ENCODE results near the gene CMPK1.
A peak's percentile ranks its signal among the peaks of the same experiment; 100 is the strongest.

Gene CMPK1

GRCh38 chr1:47393141-47393540 is 59.6 kb downstream of the CMPK1 start:
- no peak for DNase-seq

DNA sequence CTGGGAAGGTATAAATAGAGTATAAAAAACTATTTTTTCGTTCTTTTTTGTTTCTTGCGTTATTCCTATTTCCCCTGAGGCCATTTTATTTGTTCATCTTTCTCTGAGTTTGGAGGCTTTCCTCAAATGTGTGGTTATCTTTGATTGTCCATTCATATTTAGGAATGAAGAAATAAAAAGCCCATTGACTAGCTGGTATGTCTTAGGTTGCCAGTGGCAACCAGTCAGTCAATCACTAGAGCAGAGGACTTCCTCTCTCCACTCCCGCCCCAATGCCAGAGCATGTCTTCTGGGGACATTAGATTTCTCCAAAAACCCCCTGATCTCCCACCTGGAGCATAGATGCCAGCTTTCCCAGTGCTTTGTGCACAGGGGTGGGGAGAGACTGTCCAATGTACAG is 61.8 kb downstream of the CMPK1 start:
- DNase-seq = no peak

- DNase-seq = no peak
These were observed 63.1 kb downstream of the CMPK1 start for GRCh38 chr1:47396671-47397196.

DNA sequence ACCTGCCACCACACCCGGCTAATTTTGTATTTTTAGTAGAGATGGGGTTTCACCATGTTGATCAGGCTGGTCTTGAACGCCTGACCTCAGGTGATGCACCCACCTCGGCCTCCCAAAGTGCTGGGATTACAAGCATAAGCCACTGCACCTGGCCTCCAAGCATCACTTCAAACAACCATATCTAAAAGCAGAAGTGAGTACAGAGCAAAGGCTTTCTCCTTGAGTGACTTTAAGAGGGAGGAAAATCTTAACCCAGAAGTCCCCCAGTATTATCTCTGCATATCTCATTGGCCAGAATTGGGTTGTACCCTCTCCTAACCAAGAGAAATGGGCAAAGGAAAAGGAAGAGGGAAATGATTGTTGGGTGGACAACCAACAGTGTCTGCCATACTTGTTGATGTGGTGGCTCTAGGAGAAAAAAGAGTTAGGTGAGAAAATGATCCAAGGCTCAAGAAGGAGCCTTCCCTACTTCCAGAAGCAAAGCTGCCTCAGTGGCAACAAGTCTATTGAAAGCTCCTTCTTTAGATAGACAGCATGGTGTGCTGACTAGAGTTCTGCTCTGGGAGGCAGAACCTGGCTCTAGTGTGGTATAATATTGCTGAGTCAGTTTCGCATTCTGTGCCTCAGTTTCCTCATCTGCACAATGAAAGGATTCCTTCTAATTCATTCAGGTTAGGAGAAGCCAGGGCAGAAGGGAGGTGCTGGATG is 65.7 kb downstream of the CMPK1 start:
- no peak for DNase-seq

DNA sequence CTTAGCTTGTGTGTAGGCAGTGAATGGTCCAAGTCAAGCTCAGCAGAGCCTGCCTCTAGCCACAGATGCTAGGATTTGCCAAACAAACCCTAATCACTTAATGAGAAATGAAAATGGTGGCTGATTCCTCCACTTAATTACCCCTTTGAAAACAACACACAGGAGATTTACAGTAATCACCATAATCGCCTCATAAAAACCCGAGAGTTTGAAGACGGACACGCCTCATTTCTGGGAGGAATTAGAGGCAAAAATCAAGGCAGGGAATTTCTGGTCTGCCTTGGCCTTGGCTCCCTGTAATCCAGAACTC is 66.2 kb downstream of the CMPK1 start:
- no peak for DNase-seq

DNA sequence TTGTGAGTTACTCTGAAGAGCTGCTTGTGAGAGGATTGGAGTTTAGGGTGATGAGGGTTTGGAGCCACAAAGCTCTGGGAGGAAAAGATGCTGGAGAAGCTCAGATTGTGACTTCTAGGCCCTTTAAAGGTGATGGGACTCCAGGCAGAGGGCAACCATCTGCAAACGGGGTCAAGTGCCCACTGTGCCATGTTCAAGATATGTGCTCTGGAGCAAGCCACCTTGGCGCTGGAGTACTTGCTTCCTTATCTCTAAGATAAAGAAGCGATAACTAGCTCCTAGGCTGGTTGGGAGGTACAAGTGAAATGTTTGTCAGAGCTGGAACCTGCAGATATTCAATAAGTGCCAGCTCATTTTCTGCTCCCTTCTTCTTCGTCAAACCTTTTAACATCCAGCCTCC is 68.2 kb downstream of the CMPK1 start:
- DNase-seq = no peak

DNA sequence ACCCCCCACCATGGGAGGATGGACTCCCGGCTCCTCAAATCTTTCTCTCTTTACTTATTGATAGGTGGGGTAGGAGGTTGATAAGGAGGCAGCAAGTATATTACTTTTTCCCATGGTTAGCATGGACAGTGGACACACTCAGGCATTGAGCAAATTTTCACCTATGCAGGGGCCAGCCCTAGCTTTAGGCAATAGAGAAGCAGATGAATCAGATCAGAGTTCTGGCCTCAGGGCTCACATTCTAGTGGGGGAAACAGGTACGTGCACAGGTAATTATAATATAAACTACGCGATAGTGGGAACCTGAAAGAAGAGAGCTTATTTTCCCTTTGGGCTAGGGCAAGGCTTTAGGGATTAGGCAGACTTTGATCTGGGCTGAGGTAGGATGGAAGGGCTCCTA is 69.0 kb downstream of the CMPK1 start:
- DNase-seq = no peak

- no peak for DNase-seq
These were observed 69.8 kb downstream of the CMPK1 start for GRCh38 chr1:47403321-47403910.

DNA sequence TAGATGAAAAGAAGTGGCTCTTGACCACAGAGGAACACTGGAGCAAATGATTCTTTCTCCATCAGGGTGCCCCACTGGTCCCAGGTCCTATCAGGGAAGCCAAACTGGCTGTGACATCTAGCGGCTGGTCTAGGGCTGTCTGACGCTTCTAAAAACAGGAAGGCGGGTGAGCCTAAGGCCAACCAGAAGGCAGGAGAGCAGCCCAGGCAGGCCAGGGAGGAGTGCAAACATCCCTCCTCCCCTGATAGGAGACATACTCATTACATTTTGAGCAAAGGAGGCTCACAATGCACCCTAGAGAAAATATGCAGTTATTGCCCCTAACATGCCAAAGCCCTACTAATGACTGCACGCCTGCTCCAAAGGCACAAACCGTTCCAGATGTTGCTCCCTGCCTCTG is 72.1 kb downstream of the CMPK1 start:
- DNase-seq = no peak

DNA sequence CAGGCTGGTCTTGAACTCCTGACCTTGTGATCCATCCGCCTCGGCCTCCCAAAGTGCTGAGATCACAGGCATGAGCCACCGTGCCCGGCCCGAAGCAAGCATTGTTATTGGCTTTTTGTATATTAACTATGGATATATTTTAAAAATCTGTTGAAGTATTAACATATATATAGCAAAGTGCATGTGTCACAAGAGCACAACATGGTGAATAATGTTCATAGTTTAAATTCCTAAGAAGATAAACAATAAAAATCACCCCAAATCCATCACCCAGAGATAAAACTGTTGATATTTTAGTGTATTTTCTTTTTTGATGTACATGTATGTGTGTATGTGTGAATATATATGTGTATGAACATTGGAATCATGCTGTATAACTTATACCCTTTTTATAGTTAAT is 73.4 kb downstream of the CMPK1 start:
- DNase-seq = no peak

DNA sequence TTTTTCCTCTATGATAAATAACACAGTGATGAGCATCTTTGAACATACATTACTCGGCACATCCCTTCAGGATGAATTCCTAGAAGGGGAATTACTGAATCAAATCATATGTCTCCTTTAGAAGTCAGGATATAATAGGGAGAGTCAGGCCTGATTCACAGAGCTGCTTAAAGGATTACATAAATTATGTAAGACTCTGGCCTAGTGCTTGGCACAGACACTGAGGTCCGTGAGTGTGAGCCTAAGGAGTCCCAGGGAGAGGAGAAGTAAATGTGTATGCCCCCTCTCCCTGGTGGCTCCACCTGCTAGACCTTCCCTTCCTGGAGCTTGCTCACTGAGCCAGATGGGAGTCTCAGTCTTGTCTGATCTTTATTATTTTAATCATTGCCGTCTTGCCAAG is 73.9 kb downstream of the CMPK1 start:
- no peak for DNase-seq

DNA sequence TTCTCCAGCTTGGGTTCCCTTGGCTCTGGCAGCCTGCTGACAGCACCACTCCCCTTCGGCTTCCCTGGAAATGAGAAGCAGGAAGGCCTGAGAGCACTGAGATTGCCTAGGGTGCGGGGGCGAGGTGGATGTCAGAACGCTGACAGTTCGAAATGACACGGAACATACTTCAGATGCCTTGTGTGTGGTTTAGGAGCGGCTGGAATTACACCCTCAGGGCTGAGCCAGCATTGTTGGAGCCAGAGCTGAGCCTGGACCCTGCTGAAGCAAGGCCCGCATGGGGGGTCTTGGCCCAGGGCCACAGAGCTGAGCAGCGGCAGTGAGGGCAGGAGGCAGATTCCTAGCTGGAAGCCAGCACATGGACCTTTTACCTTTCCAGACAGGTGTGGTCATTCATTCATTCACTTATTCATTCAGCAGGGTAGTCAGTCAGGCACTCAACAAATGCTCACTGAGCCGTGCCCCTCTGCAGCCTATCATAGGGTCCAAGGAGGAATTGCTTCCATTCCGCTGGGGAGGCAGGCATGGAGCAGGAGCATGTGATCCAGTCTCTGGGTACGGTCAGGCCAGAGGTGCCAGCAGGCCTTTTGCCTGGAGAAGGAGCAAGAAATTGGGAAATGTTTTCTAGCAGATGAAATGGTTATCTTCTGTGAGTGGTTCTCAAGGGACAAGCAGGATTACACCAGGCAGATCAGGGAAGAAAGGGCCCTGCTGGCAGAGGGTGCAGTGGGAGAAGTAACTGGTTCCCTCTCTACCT is 75.9 kb downstream of the CMPK1 start:
- peak in 3 of 56 donors; percentile 6 to 10 (median 10) for DNase-seq

DNA sequence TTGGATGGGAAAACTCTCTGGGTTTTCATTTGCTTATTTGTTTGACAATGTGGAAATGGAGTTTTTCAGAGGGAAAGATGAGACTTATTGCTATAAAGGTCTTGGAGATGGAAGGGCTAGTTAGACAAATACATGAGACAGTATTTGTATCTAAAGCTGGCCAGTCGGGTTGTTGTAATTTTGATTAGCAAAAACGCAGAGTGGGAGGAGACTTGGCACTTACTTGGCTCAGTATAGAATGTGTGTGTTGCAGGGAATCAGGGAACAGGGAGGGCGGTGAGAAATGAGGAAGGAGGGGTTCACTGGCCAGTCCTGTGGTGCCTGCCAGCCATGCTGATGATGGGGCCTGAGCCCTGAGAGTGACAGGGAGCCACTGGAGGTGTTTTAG is 76.5 kb downstream of the CMPK1 start:
- DNase-seq = no peak

GRCh38 chr1:47411436-47411835 is 77.8 kb downstream of the CMPK1 start:
- DNase-seq = no peak

DNA sequence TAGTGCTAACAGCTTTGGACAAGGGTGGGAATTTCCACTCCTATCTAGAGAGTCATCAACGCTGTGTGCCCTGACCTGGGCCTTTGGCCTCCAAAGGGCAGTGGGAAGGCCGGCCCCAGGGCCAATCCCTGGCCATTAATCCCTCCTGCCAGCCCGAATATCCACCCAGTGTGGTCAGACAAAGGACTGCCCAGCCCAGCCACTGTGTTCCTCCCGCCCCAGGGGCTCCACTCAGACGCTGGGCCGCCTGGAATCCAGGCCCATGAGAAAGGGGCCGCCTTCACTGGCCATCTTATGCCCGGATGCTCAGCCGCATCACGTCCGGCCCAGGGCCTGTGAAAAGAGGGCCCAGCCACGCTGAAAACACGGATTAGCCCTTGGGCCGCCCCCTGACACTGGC is 78.8 kb downstream of the CMPK1 start:
- no peak for DNase-seq

GRCh38 chr1:47415728-47416318 is 82.2 kb downstream of the CMPK1 start, which contains the start of gene FOXE3:
TSS of gene FOXE3 (plus strand) at chr1:47416285. CDS start at chr1:47416316, 31 bp downstream.
- no peak for DNase-seq

DNA sequence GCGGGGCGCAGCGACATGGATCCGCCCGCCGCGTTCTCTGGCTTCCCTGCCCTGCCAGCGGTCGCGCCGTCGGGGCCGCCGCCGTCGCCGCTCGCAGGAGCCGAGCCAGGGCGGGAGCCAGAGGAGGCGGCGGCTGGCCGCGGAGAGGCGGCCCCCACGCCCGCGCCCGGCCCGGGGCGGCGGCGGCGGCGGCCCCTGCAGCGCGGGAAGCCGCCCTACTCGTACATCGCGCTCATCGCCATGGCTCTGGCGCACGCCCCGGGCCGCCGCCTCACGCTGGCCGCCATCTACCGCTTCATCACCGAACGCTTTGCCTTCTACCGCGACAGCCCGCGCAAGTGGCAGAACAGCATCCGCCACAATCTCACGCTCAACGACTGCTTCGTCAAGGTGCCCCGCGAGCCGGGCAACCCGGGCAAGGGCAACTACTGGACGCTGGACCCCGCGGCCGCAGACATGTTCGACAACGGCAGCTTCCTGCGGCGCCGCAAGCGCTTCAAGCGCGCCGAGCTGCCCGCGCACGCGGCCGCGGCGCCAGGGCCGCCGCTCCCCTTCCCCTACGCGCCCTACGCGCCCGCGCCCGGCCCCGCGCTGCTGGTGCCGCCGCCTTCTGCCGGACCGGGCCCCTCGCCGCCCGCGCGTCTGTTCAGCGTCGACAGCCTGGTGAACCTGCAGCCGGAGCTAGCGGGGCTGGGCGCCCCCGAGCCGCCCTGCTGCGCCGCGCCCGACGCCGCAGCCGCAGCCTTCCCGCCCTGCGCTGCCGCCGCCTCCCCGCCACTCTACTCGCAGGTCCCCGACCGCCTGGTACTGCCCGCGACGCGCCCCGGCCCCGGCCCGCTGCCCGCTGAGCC is 83.0 kb downstream of the CMPK1 start:
- DNase-seq = no peak

DNA sequence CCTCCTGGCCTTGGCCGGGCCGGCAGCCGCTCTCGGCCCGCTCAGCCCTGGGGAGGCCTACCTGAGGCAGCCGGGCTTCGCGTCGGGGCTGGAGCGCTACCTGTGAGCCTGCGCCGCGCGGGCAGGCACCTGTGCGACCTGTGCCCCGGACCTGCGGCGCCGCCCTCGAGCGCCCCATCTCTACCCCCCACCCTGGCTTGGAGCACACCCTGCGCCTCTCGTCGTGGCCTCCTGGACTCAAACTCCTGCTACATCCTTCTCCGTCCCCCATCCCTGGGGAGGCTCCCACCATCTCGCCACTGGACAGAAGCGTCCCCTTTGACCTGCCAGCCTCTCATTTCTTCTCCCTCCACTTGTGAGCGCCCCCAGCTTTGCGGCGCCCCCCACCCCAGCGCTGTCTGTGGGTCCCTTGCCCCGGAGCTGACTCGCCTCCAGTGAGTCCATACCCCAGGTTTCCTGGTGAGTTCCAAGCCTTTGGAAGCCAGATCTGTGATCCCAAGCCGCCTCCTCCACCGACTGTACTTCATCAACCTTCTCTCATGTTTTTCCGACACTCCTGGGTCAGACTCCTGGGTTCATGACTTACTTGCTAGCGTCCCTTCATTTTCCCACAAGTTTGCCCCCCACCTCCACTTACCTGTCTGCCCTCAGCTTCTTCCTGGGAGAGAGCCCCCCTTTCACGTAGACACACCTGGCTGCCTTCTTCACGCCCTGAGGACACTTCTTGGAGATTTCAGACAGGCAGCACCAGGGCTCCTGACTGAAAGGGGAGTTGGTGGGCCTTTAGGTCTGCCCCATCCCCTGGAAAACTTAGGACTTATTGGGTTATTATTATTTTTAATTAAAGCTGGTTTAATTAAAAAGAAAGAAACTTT is 83.8 kb downstream of the CMPK1 start:
- DNase-seq = no peak

- DNase-seq = no peak
These were observed 84.5 kb downstream of the CMPK1 start for GRCh38 chr1:47418122-47418521.

DNA sequence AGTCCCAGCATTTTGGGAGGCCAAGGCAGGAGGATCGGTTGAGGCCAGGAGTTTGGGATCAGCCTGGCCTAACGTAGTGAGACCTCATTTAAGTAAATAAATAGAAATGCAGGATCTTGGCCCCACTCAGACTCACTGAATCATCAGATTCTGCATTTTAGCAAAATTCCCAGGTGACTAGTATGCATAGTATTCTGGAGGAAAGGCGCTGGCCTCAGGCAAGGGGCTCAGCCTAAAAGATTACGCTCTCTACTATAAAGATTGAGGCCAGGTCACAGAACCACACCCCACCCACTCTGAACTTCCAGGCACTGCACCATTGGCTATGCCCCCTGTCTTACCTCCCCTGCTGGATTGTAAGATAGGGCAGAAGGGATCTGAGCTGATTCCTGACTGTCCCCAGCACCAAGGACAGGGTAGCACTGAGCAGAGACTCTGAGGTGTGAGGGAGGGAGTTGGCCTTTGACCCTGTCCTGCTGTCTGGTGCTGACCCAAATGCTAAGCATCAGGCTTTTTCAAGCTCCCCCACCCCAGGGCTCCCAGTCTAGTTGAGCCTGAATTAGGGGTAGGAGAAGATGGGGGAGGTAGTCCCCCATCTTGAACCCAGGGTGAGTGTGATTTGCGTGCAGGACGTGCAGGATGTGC is 85.2 kb downstream of the CMPK1 start:
- DNase-seq = no peak
